RWPE2 (cell line): Measurements from ENCODE around the gene C11orf21.

ENCODE experiments used
- ATAC-seq: fragments of 200-7000 bp; cut with Tn5 transposase; 3 replicates; pipeline ENCODE4 v1.9.1; 2021; ENCODE audit warnings: low read depth
- DNase-seq: peaks from one replicate; pipeline ENCODE4 v3.0.0-alpha.2; 2020; ENCODE audit warnings: low spot score
- H3K27ac ChIP-seq: fragments of 450-650 bp; 2 replicates; pipeline ENCODE4 v1.5.1; 2017; ENCODE audit warnings: mild to moderate bottlenecking; ENCODE audit not compliant: poor library complexity, severe bottlenecking
- H3K27me3 ChIP-seq: fragments of 250-450 bp; sonication (Bioruptor Pico); 2 replicates; pipeline ENCODE4 v1.5.1; 2021; ENCODE audit warnings: mild to moderate bottlenecking, moderate library complexity; ENCODE audit not compliant: insufficient read depth, poor library complexity, severe bottlenecking
- H3K36me3 ChIP-seq: fragments of 250-450 bp; sonication (Bioruptor Pico); 2 replicates; pipeline ENCODE4 v1.5.1; 2020; ENCODE audit warnings: low read depth, mild to moderate bottlenecking, moderate library complexity
- H3K4me1 ChIP-seq: fragments of 250-450 bp; sonication (Bioruptor Pico); 2 replicates; pipeline ENCODE4 v1.5.1; 2021; ENCODE audit warnings: mild to moderate bottlenecking, moderate library complexity; ENCODE audit not compliant: insufficient read depth, poor library complexity, severe bottlenecking
- H3K4me3 ChIP-seq: fragments of 250-450 bp; sonication (Bioruptor Pico); 2 replicates; pipeline ENCODE4 v1.5.1; 2021; ENCODE audit warnings: mild to moderate bottlenecking, moderate library complexity; ENCODE audit not compliant: severe bottlenecking
- H3K9me3 ChIP-seq: fragments of 250-450 bp; sonication (Bioruptor Pico); 2 replicates; pipeline ENCODE4 v1.5.1; 2021; ENCODE audit warnings: mild to moderate bottlenecking, moderate library complexity; ENCODE audit not compliant: severe bottlenecking
- CTCF ChIP-seq: fragments of 450-650 bp; IDR thresholded peaks from one replicate; pipeline ENCODE4 v1.5.1; 2017; ENCODE audit warnings: mild to moderate bottlenecking, moderate library complexity; ENCODE audit not compliant: poor library complexity, severe bottlenecking

Gene C11orf21

DNA sequence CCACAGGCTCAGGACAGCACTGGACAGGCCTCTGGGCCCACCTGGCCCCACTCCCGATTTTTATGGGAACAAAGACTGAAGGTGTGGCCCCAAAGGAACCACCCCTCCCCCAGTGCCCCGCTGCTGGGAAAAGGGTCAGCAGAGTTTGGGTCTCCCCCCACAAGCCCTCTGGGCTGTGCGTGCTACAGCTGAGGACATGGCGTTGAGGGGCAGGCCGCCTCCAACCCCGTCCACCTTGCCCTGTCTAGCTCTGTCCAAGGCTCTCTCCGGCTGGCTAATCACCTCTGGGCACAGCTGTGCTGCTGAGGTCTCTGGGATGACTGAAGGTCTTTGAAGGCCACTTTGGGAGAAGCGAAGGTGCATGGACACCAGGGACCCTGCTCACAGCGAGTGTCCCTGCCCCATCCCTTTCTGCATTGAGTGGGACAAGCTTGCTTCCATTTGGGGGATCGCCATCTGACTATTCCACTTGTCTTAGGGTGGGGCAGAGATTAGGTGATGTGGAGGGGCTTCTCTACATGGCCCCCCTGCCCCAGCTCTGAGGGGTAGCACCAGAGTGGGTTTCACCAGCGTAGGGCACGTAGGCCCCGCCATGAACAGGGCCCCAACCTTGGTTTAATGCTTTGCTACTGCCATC lies 37.9 kb downstream of the C11orf21 start:
- H3K36me3 ChIP-seq: no peaks in the 10 kb centered on the region
- no peak overlapping the region for H3K4me3 ChIP-seq
- ATAC-seq: no peak
- H3K27ac ChIP-seq: no peak overlapping the region
- DNase-seq: no peak
- TF ChIP-seq CTCF: no peak
- H3K4me1 ChIP-seq: no peaks in the 10 kb centered on the region
- no peaks in the 10 kb centered on the region for H3K9me3 ChIP-seq
- no peaks in the 10 kb centered on the region for H3K27me3 ChIP-seq

DNA sequence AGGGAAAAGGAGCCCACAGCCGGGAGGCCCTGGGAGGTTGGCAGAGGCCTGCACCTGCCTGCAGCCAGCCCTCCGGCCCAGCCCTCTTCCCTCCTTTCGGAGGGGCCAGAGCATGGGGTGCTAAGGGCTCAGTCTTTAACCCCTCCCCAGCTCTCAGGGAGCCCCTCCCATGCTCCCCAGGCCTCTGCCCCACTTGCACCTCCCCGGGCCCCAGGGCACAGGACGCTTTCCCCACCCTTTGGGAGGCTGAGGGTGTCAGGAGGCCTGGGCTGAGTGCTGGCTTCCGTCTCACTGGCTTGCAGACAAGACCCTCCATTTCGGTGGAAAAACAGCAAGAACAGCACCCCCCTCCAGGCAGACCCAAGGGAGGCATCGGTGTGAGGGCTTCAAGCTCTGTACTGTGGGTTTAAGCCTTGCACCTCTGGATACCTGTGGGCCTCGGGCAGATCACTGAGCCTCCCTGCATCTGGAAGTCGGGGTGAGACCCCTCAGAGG lies 38.6 kb downstream of the C11orf21 start:
- no peak for TF ChIP-seq CTCF
- Histone ChIP-seq H3K4me1 (no peaks in the 10 kb centered on the region), H3K4me3 (no peak overlapping the region), H3K27me3 (no peaks in the 10 kb centered on the region), H3K9me3 (no peaks in the 10 kb centered on the region), H3K27ac (no peak overlapping the region), H3K36me3 (no peaks in the 10 kb centered on the region)
- DNase-seq: no peak
- ATAC-seq: no peak

GRCh38 chr11:2262301-2263070 lies 39.2 kb downstream of the C11orf21 start:
- no peak for TF ChIP-seq CTCF
- Histone ChIP-seq H3K36me3 (no peaks in the 10 kb centered on the region), H3K9me3 (no peaks in the 10 kb centered on the region), H3K27ac (no peak overlapping the region), H3K4me3 (no peak overlapping the region), H3K4me1 (no peaks in the 10 kb centered on the region), H3K27me3 (no peaks in the 10 kb centered on the region)
- no peak for ATAC-seq
- DNase-seq: no peak

- no peak for TF ChIP-seq CTCF
- Histone ChIP-seq H3K9me3 (no peaks in the 10 kb centered on the region), H3K4me1 (peaks cover 7% of the 10 kb centered on the region), H3K27ac (no peak overlapping the region), H3K4me3 (no peak overlapping the region), H3K36me3 (no peaks in the 10 kb centered on the region), H3K27me3 (no peaks in the 10 kb centered on the region)
- ATAC-seq: no peak
- no peak for DNase-seq
Observed at GRCh38 chr11:2261436-2262230, 40.1 kb downstream of the C11orf21 start.
